H1 (cell line): ENCODE measurements around the gene CFD. TPM values are rescaled to one million over a fixed set of nuclear protein-coding genes. Genes with fewer than 3 reads are reported as not detected.

Source experiments
- EGR1 ChIP-seq: IDR thresholded peaks from 2 replicates; pipeline ENCODE4 v1.6.1; 2011; ENCODE audit warnings: low read depth, low read length, borderline replicate concordance
- KDM1A ChIP-seq: fragments of 200-600, 300-600 bp; sonication (generic); IDR thresholded peaks from 2 replicates; pipeline ENCODE4 v1.7.1; 2016; ENCODE audit warnings: mild to moderate bottlenecking, low read length, borderline replicate concordance
- NRF1 ChIP-seq: IDR thresholded peaks from 2 replicates; pipeline ENCODE4 v1.6.1; 2011; ENCODE audit warnings: mild to moderate bottlenecking, low read depth, low read length, improper control_type of control experiment
- SIN3A ChIP-seq, 2 experiments: IDR thresholded peaks in 1 of 2; conservative IDR thresholded peaks in 1 of 2; 2 replicates each; pipeline ENCODE4 v1.6.1; 2011 to 2012; ENCODE audit warnings: low read length in 2 of 2, improper control_type of control experiment in 1 of 2, low read depth in 1 of 2, mild to moderate bottlenecking in 1 of 2
- SP1 ChIP-seq: IDR thresholded peaks from 2 replicates; pipeline ENCODE4 v1.6.1; 2011; ENCODE audit warnings: low read depth, low read length
- polyA plus RNA-seq, 7 experiments: library from polyadenylated mRNA; depleted of rRNA in 3 of 7; stranded (reverse) in 5 of 7; unstranded in 2 of 7; fragments of >200 nt in 5 of 7; fragments of 200-250 nt in 2 of 7; gene quantifications; 1 replicate in 5 of 7; 2 replicates in 1 of 7; 4 replicates in 1 of 7; pipeline versions ENCODE4 v1.2.1 to v1.2.3, GENCODE V29; 2011 to 2013; ENCODE audit warnings: missing spikeins in 2 of 7, mixed read lengths in 2 of 7
- total RNA-seq: library from RNA; stranded (reverse); fragmentation: NEBNext Ultra II Directional; extraction: Animal tissue kit (Norgen Biotek cat#: 25700); gene quantifications from 2 replicates; pipeline ENCODE4 v1.2.1, GENCODE V29; 2021

Gene CFD
- total and polyA plus RNA-seq, 2 of the 8 experiments (the other 6 are each of a cell fraction or from before 2014, with no cell fraction given): 1.7 to 2.8 TPM

- 0 out of 4 replicates have a peak, but pooled peaks of 1 of the 2 experiments have one; percentile 19 for TF ChIP-seq SIN3A (conservative IDR thresholded peaks at IDR 0.05 in 1 of 2, IDR thresholded peaks at IDR 0.05 in 1 of 2; ENCODE audit: low read depth in 1 of 2, low read length in 2 of 2)
- TF ChIP-seq SP1: 0 out of 2 replicates have a peak, but pooled peaks have one; percentile 17
- no peak for TF ChIP-seq NRF1
- peak; percentile 85 for TF ChIP-seq KDM1A
- peak; percentile 80 for TF ChIP-seq EGR1
These were observed 12.2 kb downstream of the CFD start (continued) for GRCh38 chr19:871446-872265.
